ENCODE measurements around the gene ERBB2.
"Not testable (repeated sequence)": the region's sequence is repeated elsewhere in the genome, so short reads cannot be mapped to it uniquely, and the experiment has no call there.

Gene ERBB2

DNA sequence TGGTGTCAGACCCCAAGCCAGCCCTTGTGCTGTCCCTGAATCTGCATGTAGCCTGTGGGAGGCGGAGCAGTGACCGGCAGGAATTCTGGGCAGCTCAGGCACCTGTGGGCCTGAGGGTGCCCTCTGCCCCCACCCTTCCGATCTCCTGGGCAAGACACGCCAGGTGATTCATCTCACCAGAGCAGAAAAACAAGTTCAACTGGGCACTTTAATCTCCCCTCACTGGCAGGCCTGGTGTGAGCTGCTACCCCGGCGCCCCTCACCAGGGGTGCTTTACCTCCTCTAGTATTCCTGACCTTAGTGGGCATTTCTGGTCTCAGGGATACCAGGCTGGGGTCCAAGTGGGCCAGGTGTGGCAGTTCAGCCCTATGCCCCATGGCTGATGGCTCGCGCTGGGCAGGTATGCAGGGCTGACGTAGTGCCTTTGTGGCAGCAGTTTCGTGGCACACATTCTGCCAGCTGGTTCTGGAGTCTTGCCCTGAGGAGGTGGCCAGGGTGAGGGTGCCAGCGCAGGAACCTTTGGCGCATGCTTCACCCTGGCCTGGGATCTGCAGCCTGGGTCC lies 6.0 kb downstream of the ERBB2 start:
- DNase-seq, result no peak

GRCh38 chr17:39706383-39706782 lies 6.5 kb downstream of the ERBB2 start:
- DNase-seq, result no peak

- DNase-seq, result no peak
These were observed 7.1 kb downstream of the ERBB2 start for GRCh38 chr17:39706921-39707337.

GRCh38 chr17:39709319-39709997 lies 9.6 kb downstream of the ERBB2 start:
- DNase-seq, result no peak

DNA sequence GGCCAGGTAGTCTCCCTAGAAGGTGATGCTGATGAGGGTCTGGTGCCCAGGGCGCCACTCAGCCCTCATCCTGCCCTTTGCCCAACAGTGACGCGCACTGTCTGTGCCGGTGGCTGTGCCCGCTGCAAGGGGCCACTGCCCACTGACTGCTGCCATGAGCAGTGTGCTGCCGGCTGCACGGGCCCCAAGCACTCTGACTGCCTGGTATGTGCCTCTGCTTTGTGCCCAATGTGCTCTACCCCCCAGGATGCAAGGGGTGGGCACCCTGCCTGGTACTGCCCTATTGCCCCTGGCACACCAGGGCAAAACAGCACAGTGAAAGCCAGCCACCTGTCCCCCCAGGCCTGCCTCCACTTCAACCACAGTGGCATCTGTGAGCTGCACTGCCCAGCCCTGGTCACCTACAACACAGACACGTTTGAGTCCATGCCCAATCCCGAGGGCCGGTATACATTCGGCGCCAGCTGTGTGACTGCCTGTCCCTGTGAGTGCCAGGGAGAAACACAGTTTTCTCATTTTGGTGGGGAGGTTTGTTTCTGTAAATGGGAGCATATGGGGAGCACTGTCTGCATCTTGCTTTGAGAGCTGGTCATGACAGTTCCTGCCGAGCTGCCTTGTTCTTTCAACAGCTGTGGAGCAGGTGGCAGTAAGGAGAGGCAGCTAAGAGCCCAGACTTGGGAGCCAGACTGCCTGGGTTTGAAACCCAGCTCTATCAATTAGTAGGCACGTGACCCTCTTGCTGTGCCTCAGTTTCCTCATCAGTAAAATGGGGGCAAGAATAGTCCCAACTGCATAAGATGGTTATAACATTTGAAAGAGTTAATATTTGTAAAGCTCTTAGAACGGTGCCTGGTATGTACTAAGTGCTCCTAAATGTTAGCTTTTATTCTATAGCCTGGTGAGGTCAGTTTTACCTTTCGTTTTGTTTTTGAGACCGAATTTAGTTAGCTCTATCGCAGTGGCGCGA lies 10.4 kb downstream of the ERBB2 start:
- DNase-seq, result no peak

DNA sequence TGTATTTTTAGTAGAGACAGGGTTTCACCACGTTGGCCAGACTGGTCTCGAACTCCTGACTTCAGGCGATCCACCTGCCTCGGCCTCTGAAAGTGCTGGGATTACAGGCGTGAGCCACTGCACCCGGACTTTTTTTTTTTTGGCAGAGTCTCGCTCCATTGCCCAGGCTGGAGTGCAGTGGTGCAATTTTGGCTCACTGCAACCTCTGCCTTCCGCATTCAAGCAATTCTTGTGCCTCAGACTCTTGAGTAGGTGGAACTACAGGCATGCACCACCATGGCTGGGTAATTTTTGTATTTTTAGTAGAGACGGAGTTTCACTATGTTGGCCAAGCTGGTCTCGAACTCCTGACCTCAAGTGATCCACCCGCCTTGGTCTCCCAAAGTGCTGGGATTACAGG lies 11.2 kb downstream of the ERBB2 start:
- not testable (repeated sequence) for DNase-seq

GRCh38 chr17:39711851-39712250 lies 12.0 kb downstream of the ERBB2 start:
- no peak for DNase-seq

DNA sequence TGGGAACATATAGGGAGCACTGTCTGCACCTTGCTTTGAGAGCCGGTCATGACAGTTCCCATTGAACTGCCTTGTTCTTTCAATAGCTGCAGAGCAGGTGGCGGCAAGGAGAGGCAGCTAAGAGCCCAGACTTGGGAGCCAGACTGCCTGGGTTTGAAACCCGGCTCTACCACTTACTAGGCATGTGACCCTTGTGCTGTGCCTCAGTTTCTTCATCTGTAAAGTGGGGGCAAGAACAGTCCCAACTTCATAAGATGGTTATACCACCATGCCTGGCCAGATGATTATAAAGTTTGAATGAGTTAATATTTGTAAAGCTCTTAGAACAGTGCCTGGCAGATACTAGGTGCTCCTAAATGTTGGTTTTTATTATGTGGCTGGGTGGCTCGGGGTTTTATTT lies 14.4 kb downstream of the ERBB2 start:
- no peak for DNase-seq

DNA sequence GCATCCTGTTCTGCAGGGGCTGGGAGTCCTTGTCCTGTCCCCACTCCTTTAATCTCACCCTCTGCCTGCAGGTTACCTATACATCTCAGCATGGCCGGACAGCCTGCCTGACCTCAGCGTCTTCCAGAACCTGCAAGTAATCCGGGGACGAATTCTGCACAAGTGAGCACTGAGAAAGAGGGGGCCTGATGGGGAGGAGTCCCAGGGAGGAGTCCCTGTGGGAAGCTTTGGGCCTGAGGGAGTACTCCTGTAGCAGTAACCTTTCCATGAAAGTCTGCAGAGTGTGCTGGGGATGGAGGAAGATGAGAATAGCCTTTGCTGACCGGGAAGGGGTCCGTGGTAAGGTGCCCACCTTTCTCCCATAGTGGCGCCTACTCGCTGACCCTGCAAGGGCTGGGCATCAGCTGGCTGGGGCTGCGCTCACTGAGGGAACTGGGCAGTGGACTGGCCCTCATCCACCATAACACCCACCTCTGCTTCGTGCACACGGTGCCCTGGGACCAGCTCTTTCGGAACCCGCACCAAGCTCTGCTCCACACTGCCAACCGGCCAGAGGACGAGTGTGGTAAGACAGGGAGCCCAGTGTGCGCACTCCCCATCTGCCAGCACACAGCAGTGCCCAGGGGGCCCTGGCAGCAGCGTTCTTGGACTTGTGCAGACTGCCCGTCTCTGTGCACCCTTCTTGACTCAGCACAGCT lies 15.7 kb downstream of the ERBB2 start:
- no peak for DNase-seq

GRCh38 chr17:39716073-39716818 lies 16.4 kb downstream of the ERBB2 start:
- no peak for DNase-seq

GRCh38 chr17:39716879-39717536 lies 17.1 kb downstream of the ERBB2 start:
- no peak for DNase-seq

- DNase-seq, result no peak
These were observed 17.8 kb downstream of the ERBB2 start for GRCh38 chr17:39717660-39718059.

GRCh38 chr17:39719563-39720355 lies 19.9 kb downstream of the ERBB2 start:
- DNase-seq, result no peak

DNA sequence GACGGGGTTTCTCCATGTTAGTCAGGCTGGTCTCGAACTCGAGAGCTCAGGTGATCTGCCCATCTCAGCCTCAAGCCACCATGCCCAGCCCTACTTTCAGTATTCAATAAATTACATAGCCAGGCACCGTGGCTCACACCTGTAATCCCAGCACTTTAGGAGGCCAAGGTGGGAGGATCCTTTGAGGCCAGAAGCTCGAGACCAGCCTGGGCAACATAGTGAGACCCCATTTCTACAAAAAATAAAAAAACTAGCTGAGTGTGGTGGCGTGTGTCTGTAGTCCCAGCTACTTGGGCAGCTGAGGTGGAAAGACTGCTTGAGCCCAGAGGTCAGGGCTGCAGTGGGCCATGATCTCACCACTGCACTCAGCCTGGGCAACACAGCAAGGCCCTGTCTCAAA lies 22.2 kb downstream of the ERBB2 start:
- DNase-seq, result no peak

DNA sequence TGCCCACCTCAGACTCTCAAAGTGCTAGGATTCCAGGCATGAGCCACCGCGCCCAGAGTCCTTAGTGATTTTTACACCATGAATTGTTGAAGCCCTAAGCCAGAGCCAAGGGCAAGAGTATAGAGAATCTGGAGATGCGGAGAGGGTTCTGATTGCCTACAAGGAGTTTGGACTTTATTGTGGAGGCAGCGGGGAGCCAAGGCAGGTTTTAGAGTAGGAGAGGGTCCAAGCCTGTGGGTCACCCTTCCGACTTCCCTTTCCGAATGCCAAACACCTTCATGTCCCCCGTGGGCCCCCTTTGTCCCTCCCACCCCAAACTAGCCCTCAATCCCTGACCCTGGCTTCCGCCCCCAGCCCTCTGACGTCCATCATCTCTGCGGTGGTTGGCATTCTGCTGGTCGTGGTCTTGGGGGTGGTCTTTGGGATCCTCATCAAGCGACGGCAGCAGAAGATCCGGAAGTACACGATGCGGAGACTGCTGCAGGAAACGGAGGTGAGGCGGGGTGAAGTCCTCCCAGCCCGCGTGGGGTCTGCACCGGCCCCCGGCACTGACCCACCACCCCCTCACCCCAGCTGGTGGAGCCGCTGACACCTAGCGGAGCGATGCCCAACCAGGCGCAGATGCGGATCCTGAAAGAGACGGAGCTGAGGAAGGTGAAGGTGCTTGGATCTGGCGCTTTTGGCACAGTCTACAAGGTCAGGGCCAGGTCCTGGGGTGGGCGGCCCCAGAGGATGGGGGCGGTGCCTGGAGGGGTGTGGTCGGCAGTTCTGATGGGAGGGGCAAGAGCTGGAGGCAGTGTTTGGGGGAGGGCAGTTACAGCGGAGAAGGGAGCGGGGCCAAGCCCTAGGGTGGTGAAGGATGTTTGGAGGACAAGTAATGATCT lies 23.3 kb downstream of the ERBB2 start:
- no peak for DNase-seq

- DNase-seq, result no peak
These were observed 24.9 kb downstream of the ERBB2 start for GRCh38 chr17:39724731-39725130.

DNA sequence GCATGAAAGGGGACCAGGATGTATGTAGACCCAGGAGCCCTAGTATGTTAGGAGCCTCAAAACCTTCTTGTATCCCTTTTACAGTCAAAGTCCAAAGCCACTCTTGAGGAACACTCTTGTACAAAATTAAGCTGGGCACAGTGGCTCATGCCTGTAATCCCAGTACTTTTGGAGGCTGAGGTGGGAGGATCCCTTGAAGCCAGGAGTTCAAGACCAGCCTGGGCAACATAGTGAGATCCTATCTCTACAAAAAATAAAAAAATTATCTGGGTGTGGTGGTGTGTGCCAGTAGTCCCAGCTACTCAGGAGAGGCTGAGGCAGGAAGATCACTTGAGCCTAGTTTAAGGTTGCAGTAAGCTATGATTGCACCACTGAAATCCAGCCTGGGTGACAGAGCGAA lies 26.1 kb downstream of the ERBB2 start:
- DNase-seq, result not testable (repeated sequence)

DNA sequence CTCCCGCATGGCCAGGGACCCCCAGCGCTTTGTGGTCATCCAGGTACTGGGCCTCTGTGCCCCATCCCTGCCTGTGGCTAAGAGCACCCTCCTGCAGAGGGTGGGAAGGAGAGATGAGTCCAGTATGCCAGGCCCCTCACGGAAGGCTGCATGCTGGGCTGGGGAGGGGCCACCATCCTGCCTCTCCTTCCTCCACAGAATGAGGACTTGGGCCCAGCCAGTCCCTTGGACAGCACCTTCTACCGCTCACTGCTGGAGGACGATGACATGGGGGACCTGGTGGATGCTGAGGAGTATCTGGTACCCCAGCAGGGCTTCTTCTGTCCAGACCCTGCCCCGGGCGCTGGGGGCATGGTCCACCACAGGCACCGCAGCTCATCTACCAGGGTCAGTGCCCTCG lies 26.8 kb downstream of the ERBB2 start:
- DNase-seq, result no peak

GRCh38 chr17:39727556-39727955 lies 27.7 kb downstream of the ERBB2 start:
- DNase-seq, result no peak

- no peak for DNase-seq
These were observed 29.5 kb downstream of the ERBB2 start for GRCh38 chr17:39729280-39729851.

All from activated naive CD4-positive, alpha-beta T cell treated with anti-CD3 and anti-CD28 coated beads, Interleukin-2, amount 50 U/mL, for 16 hours (primary cell).